ENCODE data around the gene MPPED2.

DNA sequence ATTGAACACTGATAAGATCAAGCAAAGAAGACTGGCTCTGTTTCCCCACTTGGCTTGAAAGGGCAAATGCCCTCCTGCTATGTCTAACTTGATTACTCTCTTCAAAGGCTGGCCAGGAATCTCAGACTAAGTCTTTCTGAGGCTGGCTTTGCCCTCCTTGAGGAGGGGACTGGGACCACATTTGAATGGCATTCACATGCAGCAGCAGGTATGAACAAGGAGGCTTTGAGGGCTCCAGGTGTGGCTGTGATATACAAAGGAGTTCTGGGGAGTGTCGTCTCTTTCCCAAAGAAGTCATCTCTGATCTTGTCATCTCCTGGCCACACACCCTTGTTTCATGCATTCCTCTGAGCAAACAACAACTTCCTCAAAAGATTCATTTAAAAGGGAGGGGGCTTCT is 132.4 kb downstream of the MPPED2 start:
- TF ChIP-seq CTCF (IDR thresholded peaks at IDR 0.05; ENCODE audit: low read depth, low read length) = no peak
- no peak for TF ChIP-seq POLR2A (IDR thresholded peaks at IDR 0.05; ENCODE audit: extremely low read depth, insufficient read length)
- no peak for TF ChIP-seq MAX (IDR thresholded peaks at IDR 0.05; ENCODE audit: low read depth, low read length)
- no peak for TF ChIP-seq MYC (IDR thresholded peaks at IDR 0.05; ENCODE audit: low read depth, low read length)
